Type B pancreatic cell (in vitro differentiated cells): Measurements from ENCODE around the gene PPY. TPM values are rescaled to one million over a fixed set of nuclear protein-coding genes. Genes with fewer than 3 reads are reported as not detected.
A peak's percentile ranks its signal among the peaks of the same experiment; 100 is the strongest.

Experiments used
- DNase-seq: peaks from one replicate; pipeline ENCODE4 v3.0.0; 2021; ENCODE audit warnings: mixed read lengths; ENCODE audit not compliant: unreplicated experiment; ENCODE audit errors: extremely low spot score
- H3K27ac Mint-ChIP-seq: 2 replicates; pipeline ENCODE4 v1.8.0; 2021; ENCODE audit warnings: mild to moderate bottlenecking, mixed read lengths
- H3K27me3 Mint-ChIP-seq: 2 replicates; pipeline ENCODE4 v1.8.0; 2021; ENCODE audit warnings: mixed read lengths
- H3K36me3 Mint-ChIP-seq: 2 replicates; pipeline ENCODE4 v1.8.0; 2021; ENCODE audit warnings: mixed read lengths
- H3K4me1 Mint-ChIP-seq: one replicate; pipeline ENCODE4 v1.8.0; 2021; ENCODE audit warnings: mixed read lengths; ENCODE audit not compliant: unreplicated experiment
- H3K4me3 Mint-ChIP-seq: 2 replicates; pipeline ENCODE4 v1.8.0; 2021; ENCODE audit warnings: mild to moderate bottlenecking, mixed read lengths
- H3K9me3 Mint-ChIP-seq: 2 replicates; pipeline ENCODE4 v1.8.0; 2021; ENCODE audit warnings: mixed read lengths
- CTCF ChIP-seq: fragments of 200-600 bp; sonication (generic); conservative IDR thresholded peaks from 2 replicates; pipeline ENCODE4 v1.5.0; 2021; ENCODE audit warnings: antibody characterized with exemption, mild to moderate bottlenecking
- long read RNA-seq: library from polyadenylated mRNA; unstranded; transcript quantifications from one replicate; pipeline ENCODE4 v2.0.0, GENCODE V29; 2020
- total RNA-seq: library from RNA; stranded (reverse); gene quantifications from 2 replicates; pipeline ENCODE4 v1.2.1, GENCODE V29; 2021; ENCODE audit warnings: low replicate concordance

The PPY gene
- 29.8 and 65.9 TPM in 2 replicates for total RNA-seq
- long read RNA-seq, partial matches to known transcripts: 0 of 3 reads
- long read RNA-seq, other reads (novel, unspliced or antisense): 0 of 3 reads

- peaks cover 19% of the 10 kb centered on the region for H3K27me3 Mint-ChIP-seq
- DNase-seq: no peak
- no peaks in the 10 kb centered on the region for H3K9me3 Mint-ChIP-seq
- H3K4me3 Mint-ChIP-seq: no peak within 1 kb of the TSS
- no peak within 1 kb of the TSS for H3K27ac Mint-ChIP-seq
- peaks cover 17% of the 10 kb centered on the region for H3K4me1 Mint-ChIP-seq
- TF ChIP-seq CTCF: no peak
- no peaks in the 10 kb centered on the region for H3K36me3 Mint-ChIP-seq
These were observed at the start of gene PPY for GRCh38 chr17:43942051-43942685. PPY (minus strand) TSS chr17:43942476; CDS start chr17:43941654, 822 bp downstream.

- peaks cover 50% of the 10 kb centered on the region for H3K27me3 Mint-ChIP-seq
- no peak overlapping the region for H3K4me3 Mint-ChIP-seq
- no peaks in the 10 kb centered on the region for H3K4me1 Mint-ChIP-seq
- H3K27ac Mint-ChIP-seq: no peak overlapping the region
- no peaks in the 10 kb centered on the region for H3K9me3 Mint-ChIP-seq
- no peak for TF ChIP-seq CTCF
- no peaks in the 10 kb centered on the region for H3K36me3 Mint-ChIP-seq
- DNase-seq: no peak
These were observed 46.0 kb upstream of the PPY start for GRCh38 chr17:43988301-43988700.

- Mint-ChIP-seq H3K4me1 (no peaks in the 10 kb centered on the region), H3K27ac (no peak overlapping the region), H3K4me3 (no peak overlapping the region), H3K27me3 (peaks cover 59% of the 10 kb centered on the region), H3K9me3 (no peaks in the 10 kb centered on the region), H3K36me3 (no peaks in the 10 kb centered on the region)
- TF ChIP-seq CTCF: no peak
- DNase-seq: no peak
These were observed 45.1 kb upstream of the PPY start for GRCh38 chr17:43987131-43988021.

GRCh38 chr17:43986225-43986981 lies 44.1 kb upstream of the PPY start:
- no peak overlapping the region for H3K27ac Mint-ChIP-seq
- H3K36me3 Mint-ChIP-seq: no peaks in the 10 kb centered on the region
- no peak for DNase-seq
- no peaks in the 10 kb centered on the region for H3K9me3 Mint-ChIP-seq
- TF ChIP-seq CTCF: no peak
- peaks cover 69% of the 10 kb centered on the region for H3K27me3 Mint-ChIP-seq
- no peak overlapping the region for H3K4me3 Mint-ChIP-seq
- no peaks in the 10 kb centered on the region for H3K4me1 Mint-ChIP-seq

GRCh38 chr17:43984521-43984920 lies 42.2 kb upstream of the PPY start:
- Mint-ChIP-seq H3K4me3 (peak overlapping the region; percentile 73), H3K9me3 (no peaks in the 10 kb centered on the region), H3K36me3 (no peaks in the 10 kb centered on the region), H3K27ac (no peak overlapping the region), H3K4me1 (no peaks in the 10 kb centered on the region), H3K27me3 (peaks cover 83% of the 10 kb centered on the region)
- DNase-seq: no peak
- TF ChIP-seq CTCF: no peak
